SIG-M5 treated with dmso at 0.1 percent for 504 hours (cell line): Measurements from ENCODE around the gene ZFR2.

Experiments
- DNase-seq: peaks from one replicate; lab custom pipeline; 2025; ENCODE audit not compliant: unreplicated experiment; lab: John Stamatoyannopoulos, UW

ZFR2 gene

DNA sequence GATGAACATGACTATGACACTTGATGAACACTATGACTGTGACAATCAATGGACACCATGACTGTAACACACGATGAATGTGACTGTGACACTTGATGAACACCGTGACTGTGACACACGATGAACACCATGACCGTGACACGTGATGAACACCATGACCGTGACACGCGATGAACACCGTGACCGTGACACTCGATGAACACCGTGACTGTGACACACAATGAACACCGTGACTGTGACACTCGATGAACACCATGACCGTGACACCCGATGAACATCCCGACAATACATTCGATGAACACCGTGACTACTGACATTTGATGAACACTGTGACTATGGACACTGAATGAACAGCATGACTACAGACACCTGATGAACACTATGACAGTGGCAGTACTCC, 30.9 kb downstream of the ZFR2 start:
- DNase-seq, result no peak

DNA sequence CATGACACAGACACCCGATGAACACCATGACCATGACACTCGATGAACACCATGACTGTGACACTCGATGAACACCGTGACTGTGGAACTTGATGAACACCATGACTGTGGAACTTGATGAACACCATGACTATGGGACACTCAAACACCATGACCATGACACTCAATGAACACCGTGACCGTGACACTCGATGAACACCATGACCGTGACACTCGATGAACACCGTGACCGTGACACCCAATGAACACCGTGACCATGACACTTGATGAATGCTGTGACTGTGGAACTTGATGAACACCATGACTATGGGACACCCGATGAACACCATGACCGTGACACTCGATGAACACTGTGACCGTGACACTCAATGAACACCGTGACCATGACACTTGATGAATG, 31.5 kb downstream of the ZFR2 start:
- no peak for DNase-seq

DNA sequence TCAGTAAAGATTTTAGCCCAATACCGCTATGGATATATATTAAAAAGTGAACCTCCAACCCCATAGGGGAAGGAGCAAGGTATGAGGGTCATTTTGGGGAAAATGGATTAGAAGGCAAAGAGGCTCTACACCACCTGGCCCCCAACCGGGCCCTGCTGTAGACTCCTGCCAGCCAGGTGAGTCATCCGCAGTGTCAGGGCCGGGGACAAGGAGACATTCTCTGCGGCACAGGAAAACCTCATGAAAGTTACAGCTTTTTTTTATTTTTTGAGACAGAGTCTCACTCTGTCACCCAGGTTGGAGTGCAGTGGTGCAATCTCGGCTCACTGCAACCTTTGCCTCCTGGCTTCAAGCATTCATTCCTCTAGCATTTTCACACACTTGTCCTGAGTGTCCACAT, 32.0 kb downstream of the ZFR2 start:
- DNase-seq, result no peak

DNA sequence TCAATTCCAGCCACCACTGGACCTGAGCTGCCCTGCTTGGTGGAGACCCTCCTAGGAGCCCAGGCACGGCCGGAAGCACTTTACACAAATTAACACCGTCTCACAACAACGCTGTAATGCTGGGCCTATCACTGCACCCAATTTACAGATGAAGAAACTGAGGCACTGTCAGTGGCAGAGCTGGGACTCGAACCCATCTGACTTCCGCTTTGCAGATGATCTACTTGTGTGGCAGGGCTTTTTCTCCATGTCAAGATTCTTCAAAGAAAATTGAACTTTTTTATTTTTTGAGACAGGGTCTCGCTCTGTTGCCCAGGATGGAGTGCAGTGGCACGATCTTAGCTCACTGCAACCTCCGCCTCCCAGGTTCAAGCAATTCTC, 33.8 kb downstream of the ZFR2 start:
- DNase-seq, result no peak

DNA sequence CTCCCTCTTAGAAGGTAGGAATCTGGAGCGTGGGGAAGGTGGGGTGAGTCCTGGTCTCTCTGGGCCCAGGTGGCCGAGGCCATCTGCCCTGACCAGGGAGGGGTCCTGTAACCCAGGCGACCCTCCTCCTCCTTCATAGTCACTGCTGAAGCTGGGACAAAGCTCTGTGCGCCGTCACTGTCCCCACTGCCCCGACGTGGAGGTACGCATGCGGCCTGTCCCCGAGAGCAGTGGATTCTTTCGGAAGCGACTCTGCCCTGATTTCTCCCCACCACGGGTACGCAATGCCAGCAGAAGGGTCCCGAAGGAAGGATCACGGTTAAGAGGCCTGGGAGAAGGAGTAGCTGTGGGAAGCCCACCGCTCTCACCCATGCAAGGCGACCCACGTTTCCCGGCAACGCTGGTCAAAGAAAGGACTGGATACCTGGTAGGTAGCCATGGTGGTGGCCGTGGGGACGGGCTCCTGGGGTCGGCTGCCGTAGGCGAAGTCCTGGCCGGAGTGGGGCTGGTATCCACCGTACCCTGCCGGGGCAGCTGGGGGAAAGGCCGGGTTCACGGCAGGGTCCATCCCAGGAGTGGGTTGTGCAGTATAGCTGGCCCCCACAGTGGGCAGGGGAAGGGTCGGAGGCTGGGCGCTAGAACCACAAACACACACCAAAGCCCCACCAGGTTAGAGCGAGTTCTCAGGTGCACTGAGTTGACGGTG, 34.3 kb downstream of the ZFR2 start:
- DNase-seq, result no peak

DNA sequence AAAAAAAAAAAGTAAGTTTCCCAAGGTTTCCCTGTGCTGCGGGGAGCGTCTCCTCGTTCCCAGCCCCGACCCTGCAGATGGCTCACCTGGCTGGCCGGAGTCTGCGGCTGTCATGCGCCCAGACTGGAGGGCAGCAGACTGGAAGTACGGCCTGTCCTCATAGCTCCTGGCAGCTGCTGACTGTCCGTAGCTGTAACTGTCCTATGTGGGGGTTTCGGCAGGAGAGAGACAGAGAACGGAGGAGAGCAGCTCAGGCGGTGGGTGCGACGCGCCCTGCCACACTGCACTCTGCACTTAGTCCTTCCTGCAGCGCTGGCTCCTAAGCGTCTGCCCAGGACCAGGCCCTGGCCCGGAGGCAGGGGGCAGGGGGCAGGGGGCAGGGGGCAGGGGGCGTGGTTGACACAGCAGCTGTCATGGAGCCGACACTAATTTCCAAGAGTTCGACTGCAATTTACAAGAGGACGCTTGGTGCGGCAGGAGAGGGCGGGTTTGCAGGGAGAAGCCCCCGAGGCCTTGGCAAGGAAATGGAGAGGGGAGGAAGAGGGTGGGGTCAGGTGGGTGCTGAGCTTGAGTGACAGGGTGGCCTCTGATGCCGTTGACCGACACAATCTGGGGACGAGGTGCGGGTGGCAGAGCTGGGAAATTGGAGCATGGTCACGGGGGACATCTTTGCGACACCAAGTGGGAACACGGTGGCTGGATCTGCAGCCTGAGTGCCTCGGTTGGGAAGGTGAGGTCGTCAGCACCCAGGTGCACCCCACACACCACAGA, 35.1 kb downstream of the ZFR2 start:
- no peak for DNase-seq

DNA sequence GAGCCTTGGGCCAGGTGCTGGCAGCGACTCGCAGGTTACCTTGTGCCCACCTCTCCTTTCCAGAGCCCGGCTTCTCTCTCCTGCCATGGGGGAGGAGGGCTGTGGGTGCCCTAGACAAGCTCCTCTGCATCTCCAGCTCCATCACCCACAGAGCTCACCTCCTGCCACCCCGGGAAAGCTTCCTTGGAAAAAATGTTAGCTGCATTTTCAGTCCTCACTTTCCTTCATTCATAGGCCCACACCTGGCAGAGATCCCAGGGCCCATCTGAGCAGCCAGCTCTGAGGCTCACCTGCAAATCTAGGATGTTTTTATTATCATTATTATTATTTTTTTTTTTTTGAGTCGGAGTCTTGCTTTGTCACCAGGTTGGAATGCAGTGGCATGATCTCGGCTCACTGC, 36.8 kb downstream of the ZFR2 start:
- DNase-seq, result no peak

DNA sequence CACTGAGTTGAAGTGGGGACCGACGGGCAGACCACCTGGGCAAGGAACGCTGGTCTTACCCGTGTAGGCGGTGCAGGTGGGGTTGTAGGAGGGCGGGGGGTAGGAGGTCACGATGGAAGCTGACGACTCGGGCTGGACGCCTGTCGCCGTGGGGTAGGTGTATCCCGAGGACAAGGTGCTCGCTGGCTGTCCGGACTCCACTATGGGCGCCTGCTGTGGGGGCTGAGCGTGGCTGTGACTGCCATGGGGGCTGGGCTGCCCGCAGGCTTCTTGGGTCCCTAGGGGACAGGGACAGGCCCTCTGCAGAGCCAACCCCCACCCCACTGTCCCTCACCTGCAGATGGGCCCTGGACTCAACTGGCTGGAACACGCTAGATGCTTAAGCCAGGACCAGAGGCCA, 37.2 kb downstream of the ZFR2 start:
- DNase-seq, result no peak

DNA sequence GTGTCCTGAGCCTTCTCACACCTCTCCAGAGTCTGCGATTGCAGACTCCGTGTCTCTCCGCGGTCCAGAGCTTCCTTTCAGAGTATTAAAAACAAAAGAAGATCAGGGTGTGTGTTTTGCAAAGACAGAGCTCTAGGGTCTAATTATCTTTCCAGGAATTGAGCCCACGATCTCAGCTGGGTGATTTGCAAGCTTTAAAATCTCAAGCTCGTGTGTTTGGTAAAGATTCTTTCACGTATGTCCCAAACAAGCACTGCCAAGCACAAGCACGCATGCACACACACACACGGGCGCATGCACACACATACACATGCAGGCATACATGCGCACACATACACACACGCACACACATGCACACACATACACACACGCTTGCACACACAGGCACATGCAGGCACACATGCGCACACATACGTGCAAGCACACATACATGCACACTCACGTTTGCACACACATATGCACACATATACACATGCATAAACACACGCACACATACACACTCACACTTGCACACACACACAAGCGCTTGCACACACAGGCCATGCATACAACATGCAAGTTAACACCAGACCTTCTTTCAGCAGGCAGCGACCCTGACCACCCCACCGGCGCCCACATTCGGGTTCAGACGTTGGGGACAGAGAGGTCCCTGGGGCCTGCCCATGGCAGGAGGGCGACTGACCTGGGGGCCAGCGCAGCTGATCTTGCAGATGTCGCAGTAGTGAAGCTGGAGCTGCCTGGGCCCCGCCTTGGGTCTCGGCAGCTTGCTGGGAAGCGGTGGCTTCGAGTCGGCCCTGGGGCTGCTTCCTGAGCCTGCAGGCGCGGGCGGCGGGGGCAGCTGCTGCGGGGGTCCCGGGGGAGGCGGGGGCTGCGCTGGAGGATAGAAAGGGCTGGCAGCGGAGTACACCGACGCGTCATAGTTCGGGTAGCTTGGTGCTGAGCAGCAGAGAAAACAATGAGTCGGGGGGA, 37.9 kb downstream of the ZFR2 start:
- DNase-seq, result no peak

DNA sequence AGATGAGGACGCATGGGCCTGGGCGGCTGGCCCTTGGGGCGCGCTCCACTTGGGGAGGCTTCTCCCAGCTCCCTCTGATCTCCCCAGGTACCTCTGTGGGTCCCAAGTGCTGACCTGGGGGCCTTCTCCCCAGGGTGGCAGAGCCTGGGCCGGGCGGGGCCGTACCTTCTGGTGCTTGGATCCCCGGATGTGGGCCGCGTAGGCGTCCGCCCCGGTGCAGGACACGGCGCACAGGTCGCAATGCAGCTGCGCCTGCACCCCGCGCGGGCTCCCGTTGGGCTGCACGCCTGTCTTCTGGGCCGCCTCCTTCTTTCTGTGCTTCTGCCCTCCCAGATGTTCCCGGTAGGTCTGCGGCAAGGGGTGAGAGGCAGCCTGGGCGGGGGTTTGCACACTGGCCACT, 41.5 kb downstream of the ZFR2 start:
- DNase-seq, result no peak

DNA sequence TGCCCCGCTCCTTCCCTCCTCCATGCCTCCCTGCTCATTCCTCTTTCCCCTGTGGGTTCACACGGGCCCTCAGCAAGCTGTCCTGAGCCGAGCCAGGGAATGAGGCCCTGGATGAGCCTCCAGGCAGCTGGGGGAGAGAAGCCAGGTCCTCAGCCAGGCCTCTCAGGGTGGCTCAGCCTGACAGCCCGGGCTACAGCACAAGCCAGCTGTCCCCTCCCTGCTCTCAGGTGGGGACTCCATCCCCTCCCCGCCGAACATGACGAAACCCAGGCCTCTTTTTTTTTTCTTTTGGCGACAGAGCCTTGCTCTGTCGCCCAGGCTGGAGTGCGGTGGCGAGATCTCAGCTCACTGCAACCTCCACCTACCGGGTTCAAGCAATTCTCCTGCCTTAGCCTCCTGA, 42.7 kb downstream of the ZFR2 start:
- DNase-seq, result no peak

DNA sequence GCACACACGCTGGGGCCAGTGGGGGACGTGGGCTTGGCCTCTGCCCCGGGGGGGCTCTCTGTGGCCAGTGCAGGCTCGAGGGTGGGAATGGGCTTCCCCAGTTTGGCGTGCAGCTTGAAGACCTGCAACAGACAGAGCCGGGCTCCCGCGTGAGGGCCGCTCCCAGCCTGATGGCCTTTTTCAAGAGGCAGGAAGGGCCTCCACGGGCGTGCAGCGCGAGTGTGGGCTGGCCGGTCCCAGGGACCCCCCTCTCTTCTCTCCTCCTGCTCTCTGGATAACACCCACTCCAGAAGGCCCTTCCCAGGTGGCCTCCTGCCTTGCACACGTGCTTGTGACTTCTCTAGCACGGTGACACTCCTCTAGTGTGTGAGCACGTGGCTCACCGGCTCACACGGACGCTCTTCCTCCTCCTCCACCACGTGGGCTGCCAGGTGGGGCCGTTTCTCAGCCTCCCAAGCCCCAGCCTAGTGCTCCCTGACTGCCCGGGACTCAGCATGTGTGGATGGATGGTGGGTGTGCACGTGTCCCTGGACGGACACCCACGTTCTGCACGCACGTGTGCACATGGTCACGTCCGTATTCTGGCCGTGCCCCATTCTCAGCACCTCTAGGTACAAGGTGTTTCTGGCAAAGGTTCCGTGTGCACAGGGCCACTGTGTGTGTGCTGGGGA, 43.4 kb downstream of the ZFR2 start:
- no peak for DNase-seq

DNA sequence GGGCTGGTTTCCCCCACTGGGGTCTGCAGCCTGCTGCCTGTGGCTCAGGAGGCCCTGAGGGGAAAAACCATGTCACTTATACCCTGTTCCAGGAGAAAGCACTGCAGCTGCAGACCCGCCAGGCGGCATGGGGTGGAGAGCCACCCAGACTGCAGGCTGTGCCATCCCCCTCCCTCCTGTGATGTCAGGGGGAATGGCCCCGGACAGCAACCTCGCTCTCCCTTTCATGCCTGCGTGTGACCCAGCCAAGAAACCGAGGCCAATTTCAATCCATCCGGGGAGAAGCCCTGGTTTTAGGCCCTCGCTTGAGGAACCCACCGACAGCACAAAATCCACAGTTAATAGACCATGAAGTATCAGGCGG, 45.5 kb downstream of the ZFR2 start:
- DNase-seq, result no peak

DNA sequence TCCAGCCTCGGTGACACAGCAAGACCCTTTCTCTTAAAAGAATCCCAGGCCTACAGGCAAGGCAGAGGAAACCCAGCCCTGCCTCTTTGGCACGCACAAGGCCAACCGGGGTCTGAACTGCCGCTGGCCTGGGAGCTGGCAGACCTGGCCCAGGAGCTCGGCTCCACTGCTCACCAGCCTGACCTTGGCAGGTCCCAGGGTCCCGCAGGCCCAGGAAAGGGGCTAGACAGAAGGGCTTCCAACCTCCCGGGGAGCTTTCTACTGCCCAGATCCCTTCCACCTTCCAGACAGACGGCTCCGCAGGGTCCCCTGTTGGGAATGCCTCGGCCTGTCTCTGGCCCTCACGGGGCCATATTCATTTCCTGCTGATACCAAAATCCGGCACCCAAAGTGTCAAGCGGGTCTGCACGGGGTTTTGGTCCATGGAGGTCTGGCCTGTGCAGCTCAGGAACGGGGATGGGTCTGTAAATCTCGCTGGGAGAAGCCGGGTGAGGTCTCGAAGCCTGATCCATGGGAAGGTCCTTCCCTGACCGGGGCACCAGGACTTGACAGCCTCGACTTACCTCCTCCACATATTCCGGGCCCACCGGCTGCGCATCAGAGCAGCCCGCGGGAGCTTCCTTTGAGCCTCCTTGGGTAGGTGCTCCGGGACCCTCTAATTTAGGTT, 46.0 kb downstream of the ZFR2 start:
- DNase-seq, result no peak

DNA sequence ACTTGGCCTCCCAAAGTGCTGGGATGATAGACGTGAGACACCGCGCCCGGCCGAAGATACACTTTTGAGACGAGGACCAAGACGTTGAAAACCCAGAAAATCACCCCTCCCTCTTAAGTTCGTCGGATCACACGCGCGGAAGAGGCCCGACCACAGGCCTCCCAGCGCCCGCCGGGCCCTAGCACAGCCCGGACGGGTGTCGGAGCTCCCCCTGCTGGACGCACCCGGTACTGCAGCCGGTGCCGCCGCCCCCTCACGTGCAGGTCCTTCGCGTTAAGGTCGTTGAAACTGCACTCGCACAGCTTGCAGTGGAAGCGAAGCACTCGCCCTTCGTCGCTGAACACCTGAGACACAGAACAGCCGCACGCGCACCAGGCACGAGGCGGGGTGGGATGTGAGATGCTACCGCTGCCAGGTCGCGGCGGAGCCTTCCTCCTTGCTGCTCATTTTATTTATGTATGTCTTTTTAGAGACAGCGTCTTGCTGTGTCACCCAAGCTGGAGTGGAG, 46.9 kb downstream of the ZFR2 start:
- peak; percentile 22 for DNase-seq

DNA sequence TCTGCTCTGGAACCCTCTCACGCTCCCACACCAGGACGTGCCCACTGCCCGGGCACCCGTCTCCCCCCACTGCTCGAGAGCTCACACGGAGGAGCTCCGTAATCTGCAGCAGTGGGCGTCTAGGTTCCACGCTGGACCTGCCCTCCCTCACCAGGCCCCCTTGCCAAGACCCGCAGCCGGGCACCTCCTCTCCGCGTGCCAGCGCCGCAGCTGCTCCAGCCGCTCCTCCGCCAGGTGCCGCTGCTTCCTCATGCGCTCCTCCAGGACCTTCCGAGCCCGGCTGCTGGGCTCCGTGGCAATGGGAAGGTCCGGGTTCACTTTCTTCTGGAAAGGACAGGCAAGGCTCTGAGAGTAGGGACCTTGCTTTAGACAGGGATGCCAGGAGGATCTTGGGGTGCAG, 47.7 kb downstream of the ZFR2 start:
- DNase-seq, result no peak

DNA sequence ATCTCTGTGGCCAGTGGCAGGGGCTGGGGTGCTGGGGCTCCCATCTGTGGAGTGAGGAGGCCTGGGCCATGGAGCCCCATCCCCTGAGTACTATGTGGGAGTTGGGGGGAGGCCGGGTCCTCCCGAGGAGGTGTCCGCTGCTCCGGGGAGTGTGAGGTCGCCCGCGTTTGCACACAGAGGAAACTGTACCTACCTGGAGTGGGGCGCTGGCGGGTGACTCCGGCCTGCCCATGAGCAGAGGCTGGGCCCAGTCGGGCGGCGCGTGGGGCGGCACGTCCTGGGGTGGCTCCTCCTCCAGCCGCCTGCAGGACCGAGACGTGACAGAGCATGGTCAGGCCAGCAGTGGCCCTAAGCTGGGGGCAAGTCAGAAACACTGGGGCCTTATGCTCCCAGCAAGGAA, 48.8 kb downstream of the ZFR2 start:
- DNase-seq, result no peak

DNA sequence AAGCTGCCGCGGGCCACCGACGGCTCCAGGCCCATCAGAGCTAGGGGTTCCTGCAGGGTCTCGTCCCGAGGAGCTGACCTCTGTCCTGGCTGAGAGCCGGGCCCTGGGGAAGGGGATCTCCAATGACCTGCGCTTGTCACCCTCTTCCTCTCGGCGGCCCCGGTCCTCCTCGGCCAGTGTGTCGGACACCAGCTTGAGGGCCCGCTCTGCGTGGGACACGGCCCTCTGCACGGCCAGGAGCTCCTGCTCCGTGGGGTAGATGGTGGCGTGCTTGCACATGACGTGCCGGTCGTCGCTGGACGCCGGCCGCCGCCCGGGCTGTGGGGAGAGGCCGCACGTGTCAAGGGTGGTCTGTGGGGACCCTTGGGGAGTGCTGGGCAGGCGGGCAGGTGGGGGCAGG, 49.9 kb downstream of the ZFR2 start:
- no peak for DNase-seq

DNA sequence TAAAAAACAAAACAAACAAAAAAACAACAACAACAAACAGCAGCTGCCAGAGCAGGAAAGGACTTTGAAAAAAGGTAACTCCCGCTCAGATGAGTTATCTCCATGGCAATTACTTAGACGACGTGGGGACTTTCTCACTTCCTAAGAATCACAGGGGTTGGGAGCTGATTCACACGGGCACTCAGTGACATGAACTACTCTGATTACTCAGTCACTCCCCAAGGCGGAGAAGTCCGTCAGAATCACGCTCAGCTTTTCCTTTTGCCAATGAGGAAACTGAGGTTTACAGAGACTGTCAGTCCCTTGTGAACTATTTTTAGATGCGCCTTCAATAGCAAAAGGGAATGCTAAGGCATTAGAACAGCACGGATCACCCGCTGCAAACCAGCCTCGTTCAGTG, 50.4 kb downstream of the ZFR2 start:
- no peak for DNase-seq

DNA sequence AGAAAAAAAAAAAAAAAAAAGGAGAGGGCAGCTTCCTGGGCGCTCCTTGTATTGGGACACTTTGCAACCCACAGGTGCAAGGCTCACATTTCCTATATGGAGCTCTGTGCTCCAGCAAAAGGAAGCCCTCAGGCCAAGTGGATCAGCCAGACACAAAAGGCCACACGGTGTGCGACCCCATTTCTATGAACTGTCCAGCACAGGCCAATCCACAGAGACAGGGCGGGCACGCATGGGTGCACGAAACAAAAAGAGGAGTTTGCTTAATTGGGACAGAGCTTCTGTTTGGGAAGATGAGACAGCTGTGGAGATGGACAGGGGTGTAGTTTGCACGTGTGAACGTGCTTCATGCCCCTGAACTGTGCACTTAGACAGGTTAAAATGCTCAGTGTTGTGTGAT, 51.1 kb downstream of the ZFR2 start:
- DNase-seq, result no peak
